Lower lobe of right lung (tissue), 2 donors: Measurements from ENCODE around the gene CFAP46. TPM values are rescaled to one million over a fixed set of nuclear protein-coding genes. Genes with fewer than 3 reads are reported as not detected.

Experiments
- ATAC-seq, 2 donors: fragments of 200-7000 bp; cut with Tn5 transposase; one replicate each; pipeline ENCODE4 v1.9.1; 2020 to 2022; ENCODE audit warnings: mild to moderate bottlenecking in 2 of 2, moderate library complexity in 2 of 2
- DNase-seq: peaks from one replicate; pipeline ENCODE4 v3.0.0-alpha.2; 2020
- H3K27ac ChIP-seq: fragments of 200-600 bp; one replicate; pipeline ENCODE4 v1.8.0; 2022
- H3K27me3 ChIP-seq: fragments of 200-600 bp; one replicate; pipeline ENCODE4 v1.8.0; 2022; ENCODE audit warnings: low read depth
- H3K36me3 ChIP-seq: fragments of 200-600 bp; one replicate; pipeline ENCODE4 v1.8.0; 2022; ENCODE audit warnings: mild to moderate bottlenecking
- H3K4me1 ChIP-seq: fragments of 200-600 bp; one replicate; pipeline ENCODE4 v1.8.0; 2022
- H3K4me3 ChIP-seq: fragments of 200-600 bp; one replicate; pipeline ENCODE4 v1.8.0; 2022; ENCODE audit warnings: mild to moderate bottlenecking
- H3K9me3 ChIP-seq: fragments of 200-600 bp; one replicate; pipeline ENCODE4 v1.8.0; 2022
- intact Hi-C: fragments of 100-400 bp; cut with DNase I; formaldehyde crosslinking; loops from one replicate; pipeline ENCODE4 v1.11.0; 2022
- total RNA-seq: library from RNA; stranded (reverse); fragmentation: NEBNext Ultra II Directional; extraction: Animal tissue kit (Norgen Biotek cat#: 25700); gene quantifications from one replicate; pipeline ENCODE4 v1.2.1, GENCODE V29; 2021
- TF ChIP-seq, protein P1 (sequence below): fragments of 200-600 bp; IDR thresholded peaks from one replicate; pipeline ENCODE4 v1.8.0; 2022; ENCODE audit warnings: antibody characterized with exemption, mild to moderate bottlenecking
- donor health status: DM: no; HTN: yes; CAD: no; lungs with severe emphysema.

The CFAP46 gene
- total RNA-seq, 1 donor from 2014 or later, result 9.0 TPM

GRCh38 chr10:132974249-132974796 is 32.0 kb upstream of the CFAP46 start:
- H3K27ac ChIP-seq, result no peak overlapping the region
- ATAC-seq (no peak), DNase-seq (no peak)
- no peaks in the 10 kb centered on the region for H3K36me3 ChIP-seq
- TF ChIP-seq, protein P1, sequence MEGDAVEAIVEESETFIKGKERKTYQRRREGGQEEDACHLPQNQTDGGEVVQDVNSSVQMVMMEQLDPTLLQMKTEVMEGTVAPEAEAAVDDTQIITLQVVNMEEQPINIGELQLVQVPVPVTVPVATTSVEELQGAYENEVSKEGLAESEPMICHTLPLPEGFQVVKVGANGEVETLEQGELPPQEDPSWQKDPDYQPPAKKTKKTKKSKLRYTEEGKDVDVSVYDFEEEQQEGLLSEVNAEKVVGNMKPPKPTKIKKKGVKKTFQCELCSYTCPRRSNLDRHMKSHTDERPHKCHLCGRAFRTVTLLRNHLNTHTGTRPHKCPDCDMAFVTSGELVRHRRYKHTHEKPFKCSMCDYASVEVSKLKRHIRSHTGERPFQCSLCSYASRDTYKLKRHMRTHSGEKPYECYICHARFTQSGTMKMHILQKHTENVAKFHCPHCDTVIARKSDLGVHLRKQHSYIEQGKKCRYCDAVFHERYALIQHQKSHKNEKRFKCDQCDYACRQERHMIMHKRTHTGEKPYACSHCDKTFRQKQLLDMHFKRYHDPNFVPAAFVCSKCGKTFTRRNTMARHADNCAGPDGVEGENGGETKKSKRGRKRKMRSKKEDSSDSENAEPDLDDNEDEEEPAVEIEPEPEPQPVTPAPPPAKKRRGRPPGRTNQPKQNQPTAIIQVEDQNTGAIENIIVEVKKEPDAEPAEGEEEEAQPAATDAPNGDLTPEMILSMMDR, result no peak
- intact Hi-C loops, result no loop called here
- peaks cover 59% of the 10 kb centered on the region for H3K27me3 ChIP-seq
- no peaks in the 10 kb centered on the region for H3K4me1 ChIP-seq
- no peak overlapping the region for H3K4me3 ChIP-seq
- no peaks in the 10 kb centered on the region for H3K9me3 ChIP-seq

GRCh38 chr10:132973903-132974241 is 31.5 kb upstream of the CFAP46 start:
- DNase-seq (no peak), ATAC-seq (no peak)
- H3K27ac ChIP-seq, result no peak overlapping the region
- peaks cover 59% of the 10 kb centered on the region for H3K27me3 ChIP-seq
- H3K4me3 ChIP-seq, result no peak overlapping the region
- TF ChIP-seq, protein P1, result no peak
- H3K36me3 ChIP-seq, result no peaks in the 10 kb centered on the region
- no peaks in the 10 kb centered on the region for H3K4me1 ChIP-seq
- intact Hi-C loops, result no loop called here
- no peaks in the 10 kb centered on the region for H3K9me3 ChIP-seq

DNA sequence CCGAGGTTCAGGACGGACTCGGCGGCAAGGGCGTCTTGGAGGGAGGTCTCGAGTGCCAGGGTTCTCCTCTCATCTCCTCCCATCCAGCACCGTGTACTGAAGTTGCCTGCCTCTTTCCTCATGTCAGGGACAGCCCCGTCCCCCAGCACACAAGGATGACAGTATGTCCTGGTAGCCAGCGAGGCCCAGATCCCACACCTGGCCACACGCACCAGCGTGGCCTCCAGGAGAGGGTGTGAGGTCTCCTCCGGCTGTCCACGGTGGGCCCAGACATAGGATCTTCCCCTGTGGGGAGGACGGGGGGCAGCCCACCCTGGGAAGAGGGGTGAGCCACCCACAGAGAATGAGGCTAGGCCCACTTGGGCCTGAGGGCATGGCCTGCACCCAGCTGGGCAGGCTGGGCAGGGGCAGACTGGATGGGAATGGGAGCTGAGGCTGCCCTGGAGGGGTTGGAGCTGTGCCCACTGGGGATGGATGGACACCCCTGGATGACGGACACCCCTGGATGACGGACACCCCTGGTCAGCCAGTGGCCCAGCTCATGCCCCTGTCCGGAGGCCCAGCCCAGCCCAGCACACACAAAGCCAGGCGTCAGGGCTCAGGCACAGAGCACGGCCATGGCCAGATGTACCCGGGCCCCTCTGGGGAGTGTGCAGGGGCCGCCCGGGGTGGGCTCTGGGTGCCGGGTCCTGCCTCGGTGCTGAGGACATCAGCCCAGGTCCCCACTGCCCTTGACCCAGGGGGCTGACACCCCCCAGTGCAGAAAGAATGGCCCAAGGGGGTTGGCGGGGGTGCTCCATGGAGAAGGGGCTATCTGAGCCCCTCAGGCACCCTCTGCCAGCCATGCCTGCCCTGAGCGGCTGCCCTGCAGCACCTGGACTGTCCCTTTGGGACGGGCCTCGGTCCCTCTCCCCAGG is 30.9 kb upstream of the CFAP46 start:
- H3K27ac ChIP-seq, result no peak overlapping the region
- TF ChIP-seq, protein P1, result no peak
- no peak for ATAC-seq
- H3K36me3 ChIP-seq, result no peaks in the 10 kb centered on the region
- H3K9me3 ChIP-seq, result no peaks in the 10 kb centered on the region
- H3K4me1 ChIP-seq, result no peaks in the 10 kb centered on the region
- H3K4me3 ChIP-seq, result no peak overlapping the region
- intact Hi-C loops, result no loop called here
- H3K27me3 ChIP-seq, result peaks cover 59% of the 10 kb centered on the region
- DNase-seq, result no peak

- DNase-seq (no peak), ATAC-seq (peak in 1 of 2 donors; percentile 15)
- intact Hi-C loops, result no loop called here
Measured at GRCh38 chr10:132972149-132972985, 30.0 kb upstream of the CFAP46 start.

More at GRCh38 chr10:132972149-132972985, 30.0 kb upstream of the CFAP46 start:
- Histone ChIP-seq H3K9me3 (no peaks in the 10 kb centered on the region), H3K27me3 (peaks cover 59% of the 10 kb centered on the region), H3K36me3 (no peaks in the 10 kb centered on the region), H3K27ac (no peak overlapping the region), H3K4me1 (no peaks in the 10 kb centered on the region), H3K4me3 (no peak overlapping the region)
- TF ChIP-seq, protein P1, result no peak
